Gastrocnemius medialis (tissue), 4 donors: Measurements from ENCODE around the gene LMBR1.

Source experiments
- CTCF ChIP-seq, 5 experiments: fragments of 450-650 bp in 3 of 5; fragments of 200-600 bp in 2 of 5; sonication (generic) in 2 of 5; IDR thresholded peaks in 4 of 5; conservative IDR thresholded peaks in 1 of 5; 1 replicate in 4 of 5; 2 replicates in 1 of 5; pipeline ENCODE4 v1.5.1; 2016 to 2019; ENCODE audit warnings: antibody characterized with exemption in 5 of 5, mild to moderate bottlenecking in 3 of 5, moderate library complexity in 3 of 5
- POLR2A ChIP-seq, 2 donors: fragments of 450-650 bp; IDR thresholded peaks; one replicate each; pipeline ENCODE4 v1.6.1; 2017; ENCODE audit warnings: antibody characterized with exemption in 2 of 2, mild to moderate bottlenecking in 2 of 2, moderate library complexity in 2 of 2

- TF ChIP-seq CTCF (IDR thresholded peaks at IDR 0.05 in 4 of 5, conservative IDR thresholded peaks at IDR 0.05 in 1 of 5) = no peak
- TF ChIP-seq POLR2A (IDR thresholded peaks at IDR 0.05) = no peak
Observed at GRCh38 chr7:156898938-156899337, 6.0 kb upstream of the LMBR1 start.
